NCI-H146 treated with DMSO at 0.1 percent for 48 hours (cell line): ENCODE results near the gene WNT1.

Source experiments
- DNase-seq: peaks from one replicate; lab custom pipeline; 2025; ENCODE audit not compliant: unreplicated experiment; lab: John Stamatoyannopoulos, UW

The WNT1 gene

GRCh38 chr12:48961331-48961730 is 16.8 kb upstream of the WNT1 start:
- DNase-seq, result no peak

- DNase-seq, result no peak
These were observed 16.3 kb upstream of the WNT1 start for GRCh38 chr12:48961801-48962200.

- DNase-seq, result no peak
These were observed 12.8 kb upstream of the WNT1 start for GRCh38 chr12:48965298-48965838.

- DNase-seq, result no peak
These were observed 11.8 kb upstream of the WNT1 start for GRCh38 chr12:48966177-48966895.

- no peak for DNase-seq
These were observed 10.1 kb upstream of the WNT1 start for GRCh38 chr12:48967991-48968390.

- no peak for DNase-seq
These were observed 9.7 kb upstream of the WNT1 start for GRCh38 chr12:48968467-48968866.

- DNase-seq, result no peak
These were observed 8.9 kb upstream of the WNT1 start for GRCh38 chr12:48969160-48969771.

GRCh38 chr12:48969833-48970701 is 8.1 kb upstream of the WNT1 start:
- DNase-seq, result no peak

- no peak for DNase-seq
These were observed 7.3 kb upstream of the WNT1 start for GRCh38 chr12:48970702-48971334.

- DNase-seq, result no peak
These were observed 5.7 kb upstream of the WNT1 start for GRCh38 chr12:48972213-48972951.

GRCh38 chr12:48972952-48973483 is 5.1 kb upstream of the WNT1 start:
- no peak for DNase-seq

GRCh38 chr12:48973531-48973930 is 4.6 kb upstream of the WNT1 start:
- no peak for DNase-seq

- DNase-seq, result no peak
These were observed 4.0 kb upstream of the WNT1 start for GRCh38 chr12:48973941-48974673.

- no peak for DNase-seq
These were observed 536 bp upstream of the WNT1 start for GRCh38 chr12:48977290-48978281.

GRCh38 chr12:48978741-48979601 is 849 bp downstream of the WNT1 start:
- no peak for DNase-seq

- no peak for DNase-seq
These were observed 1.7 kb downstream of the WNT1 start for GRCh38 chr12:48979602-48980388.
